Measurements from ENCODE around the gene AHSG.

The AHSG gene

GRCh38 chr3:186669378-186670084 lies 56.7 kb downstream of the AHSG start:
- peak overlapping the region; percentile 88 for H3K27ac ChIP-seq
- peak; percentile 16 for DNase-seq (ENCODE audit: low read depth, low spot score)

DNA sequence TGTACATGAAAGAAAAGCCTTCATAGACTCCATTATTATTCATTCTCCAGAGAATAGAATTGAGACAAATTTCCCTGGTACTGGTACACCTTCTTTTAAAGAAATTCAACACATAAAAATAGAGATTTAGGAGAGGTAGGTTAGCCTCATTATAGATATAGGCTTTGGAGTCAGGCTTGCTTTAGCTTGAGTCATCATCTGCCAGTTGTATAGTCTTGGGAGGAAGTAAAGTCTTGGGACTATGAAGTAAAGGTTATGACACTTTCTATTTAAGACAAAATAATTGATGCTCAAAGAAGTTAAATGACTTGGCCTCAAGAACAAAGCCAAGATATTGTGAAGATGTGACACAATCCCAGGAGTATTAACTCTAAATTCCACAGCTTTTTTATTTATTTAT lies 57.3 kb downstream of the AHSG start:
- H3K27ac ChIP-seq: peak overlapping the region; percentile 88
- DNase-seq (ENCODE audit: low read depth, low spot score): no peak
